Endothelial cell of umbilical vein (primary cell): ENCODE measurements around the gene GSN. TPM values are rescaled to one million over a fixed set of nuclear protein-coding genes. Genes with fewer than 3 reads are reported as not detected.

Source experiments
- BruUV-seq: library from RNA; stranded (reverse); fragments of 400-500 nt; replicated peaks from 2 replicates; lab custom pipeline; 2021; lab: Mats Ljungman, UMichigan
- CTCF ChIA-PET: fragments of 300-600, 350-600 bp; sonication (Branson Sonifier 250); formaldehyde crosslinking; loops from one replicate; lab custom pipeline; 2021; ENCODE audit warnings: antibody characterized with exemption, inconsistent platforms; lab: Charles Lee
- POLR2A ChIA-PET: fragments of 300-600, 350-600 bp; sonication (Branson Sonifier 250); formaldehyde crosslinking; loops from one replicate; lab custom pipeline; 2021; ENCODE audit warnings: antibody characterized with exemption, inconsistent platforms; lab: Charles Lee
- DNase-seq: peaks from one replicate; pipeline ENCODE4 v3.0.0-alpha.2; 2011; ENCODE audit warnings: low read depth, low spot score
- FAIRE-seq: peaks from 2 replicates; lab custom pipeline; 2011; peaks lifted over from hg19 to GRCh38; lab: Jason Lieb, UNC
- H2AFZ ChIP-seq: 2 replicates; pipeline ENCODE4 v1.6.0; 2012; ENCODE audit warnings: low read depth, low read length, control low read depth, inconsistent platforms
- H3K27ac ChIP-seq: 2 replicates; pipeline ENCODE4 v1.5.1; 2011; ENCODE audit warnings: low read depth, mild to moderate bottlenecking, control low read depth, low read length, moderate library complexity; ENCODE audit not compliant: insufficient read depth
- H3K27me3 ChIP-seq, 2 experiments: 2 replicates each; pipeline versions ENCODE4 v1.6.0 to v1.6.1; 2011; ENCODE audit warnings: low read length in 2 of 2, mixed read lengths in 1 of 2; ENCODE audit not compliant: control insufficient read depth in 2 of 2, insufficient read depth in 2 of 2
- H3K36me3 ChIP-seq, 2 experiments: 2 replicates in 1 of 2; 3 replicates in 1 of 2; pipeline ENCODE4 v1.5.1; 2011; ENCODE audit warnings: low read length in 2 of 2, mild to moderate bottlenecking in 1 of 2, moderate library complexity in 1 of 2; ENCODE audit not compliant: control insufficient read depth in 2 of 2, insufficient read depth in 2 of 2; ENCODE audit errors: extremely low read depth in 1 of 2
- H3K4me1 ChIP-seq: 3 replicates; pipeline ENCODE4 v1.5.1; 2011; ENCODE audit warnings: mild to moderate bottlenecking, low read length; ENCODE audit not compliant: control insufficient read depth, insufficient read depth; ENCODE audit errors: extremely low read depth
- H3K4me2 ChIP-seq: 2 replicates; pipeline ENCODE4 v1.6.1; 2011; ENCODE audit warnings: low read length, control low read depth, mixed read lengths; ENCODE audit not compliant: insufficient read depth
- H3K4me3 ChIP-seq, 3 experiments: fragments of 200-600 bp in 1 of 3; sonication (generic), shearing (Covaris generic) in 1 of 3; replicated peaks in 1 of 3; 2 replicates each; pipeline ENCODE4 v1.5.1; 2011 to 2016; ENCODE audit warnings: control low read depth in 3 of 3, low read length in 3 of 3, mild to moderate bottlenecking in 2 of 3, inconsistent platforms in 1 of 3, low read depth in 1 of 3, moderate library complexity in 1 of 3; ENCODE audit not compliant: insufficient read depth in 1 of 3
- H3K79me2 ChIP-seq: 2 replicates; pipeline ENCODE4 v1.6.0; 2012; ENCODE audit warnings: low read length, inconsistent platforms; ENCODE audit not compliant: control insufficient read depth, insufficient read depth
- H3K9ac ChIP-seq: replicated peaks from 2 replicates; pipeline ENCODE3; 2011; ENCODE audit warnings: low read length, control low read depth; ENCODE audit not compliant: insufficient read depth; ENCODE audit errors: extremely low read depth
- H3K9me1 ChIP-seq: replicated peaks from 3 replicates; pipeline ENCODE4 v1.6.0; 2011; ENCODE audit warnings: mild to moderate bottlenecking, low read length; ENCODE audit not compliant: control insufficient read depth, insufficient read depth; ENCODE audit errors: extremely low read depth
- H3K9me3 ChIP-seq: replicated peaks from 2 replicates; pipeline ENCODE4 v1.5.1; 2012; ENCODE audit warnings: low read length, inconsistent platforms; ENCODE audit not compliant: control insufficient read depth, insufficient read depth
- H4K20me1 ChIP-seq: replicated peaks from 2 replicates; pipeline ENCODE3; 2011; ENCODE audit warnings: mild to moderate bottlenecking, low read length; ENCODE audit not compliant: control insufficient read depth, insufficient read depth; ENCODE audit errors: extremely low read depth
- EZH2 ChIP-seq: IDR thresholded peaks from 2 replicates; pipeline ENCODE4 v1.6.1; 2012; ENCODE audit warnings: borderline replicate concordance, low read depth, mild to moderate bottlenecking, moderate library complexity, low read length, inconsistent platforms; ENCODE audit not compliant: severe bottlenecking
- FOS ChIP-seq: IDR thresholded peaks from 2 replicates; pipeline ENCODE4 v1.6.1; 2011; ENCODE audit warnings: mild to moderate bottlenecking, low read length, moderate library complexity, borderline replicate concordance; ENCODE audit not compliant: insufficient read depth
- GATA2 ChIP-seq: IDR thresholded peaks from 2 replicates; pipeline ENCODE4 v1.7.0; 2011; ENCODE audit warnings: low read depth, mild to moderate bottlenecking, moderate library complexity, mixed read lengths, low read length; ENCODE audit not compliant: insufficient read length, insufficient read depth
- JUN ChIP-seq: IDR thresholded peaks from 2 replicates; pipeline ENCODE4 v1.6.1; 2011; ENCODE audit warnings: borderline replicate concordance, low read depth; ENCODE audit not compliant: insufficient read length, insufficient read depth
- MYC ChIP-seq: IDR thresholded peaks from one replicate; pipeline ENCODE4 v1.6.1; 2011; ENCODE audit warnings: mild to moderate bottlenecking, low read depth, low read length
- POLR2A ChIP-seq: IDR thresholded peaks from 2 replicates; pipeline ENCODE4 v1.6.1; 2012; ENCODE audit warnings: low read depth, mild to moderate bottlenecking, control low read depth, low read length
- POLR2AphosphoS5 ChIP-seq: IDR thresholded peaks from 2 replicates; pipeline ENCODE4 v1.6.1; 2012; ENCODE audit warnings: low read depth, mild to moderate bottlenecking, control low read depth, low read length, moderate library complexity; ENCODE audit not compliant: insufficient read depth
- dilution Hi-C: fragments of 300-500 bp; cut with MboI; formaldehyde crosslinking; loops from one replicate; pipeline ENCODE4 v1.15.0; 2019; ENCODE audit warnings: low sequenced_read_pairs; ENCODE audit not compliant: extremely low pct_ligation_motif_present
- intact Hi-C: fragments of 100-400 bp; cut with micrococcal nuclease; formaldehyde crosslinking; loops from one replicate; pipeline ENCODE4 v1.10.0; 2022
- polyA plus RNA-seq, 4 experiments: library from polyadenylated mRNA; depleted of rRNA in 3 of 4; stranded (reverse) in 3 of 4; unstranded in 1 of 4; fragments of >200 nt; gene quantifications; 2 replicates each; pipeline versions ENCODE4 v1.2.1 to v1.2.3, GENCODE V29; 2011 to 2012; ENCODE audit warnings: missing spikeins in 1 of 4
- total RNA-seq: library from RNA; stranded (reverse); gene quantifications from 2 replicates; pipeline ENCODE4 v1.2.3, GENCODE V29; 2021
- TF ChIP-seq, protein P1 (sequence below), 2 donors: IDR thresholded peaks; 1 replicate in 1 of 2; 2 replicates in 1 of 2; pipeline ENCODE4 v1.5.1; 2011; ENCODE audit warnings: low read length in 2 of 2, mild to moderate bottlenecking in 2 of 2, moderate library complexity in 2 of 2, control low read depth in 1 of 2, inconsistent platforms in 1 of 2, low read depth in 1 of 2; ENCODE audit not compliant: insufficient read depth in 1 of 2; ENCODE audit errors: extremely low read depth in 1 of 2

Gene GSN
- total and polyA plus RNA-seq, 2 donors (not counting 3 experiments of a cell fraction or from before 2014, with no cell fraction given) = 130 to 232 TPM

DNA sequence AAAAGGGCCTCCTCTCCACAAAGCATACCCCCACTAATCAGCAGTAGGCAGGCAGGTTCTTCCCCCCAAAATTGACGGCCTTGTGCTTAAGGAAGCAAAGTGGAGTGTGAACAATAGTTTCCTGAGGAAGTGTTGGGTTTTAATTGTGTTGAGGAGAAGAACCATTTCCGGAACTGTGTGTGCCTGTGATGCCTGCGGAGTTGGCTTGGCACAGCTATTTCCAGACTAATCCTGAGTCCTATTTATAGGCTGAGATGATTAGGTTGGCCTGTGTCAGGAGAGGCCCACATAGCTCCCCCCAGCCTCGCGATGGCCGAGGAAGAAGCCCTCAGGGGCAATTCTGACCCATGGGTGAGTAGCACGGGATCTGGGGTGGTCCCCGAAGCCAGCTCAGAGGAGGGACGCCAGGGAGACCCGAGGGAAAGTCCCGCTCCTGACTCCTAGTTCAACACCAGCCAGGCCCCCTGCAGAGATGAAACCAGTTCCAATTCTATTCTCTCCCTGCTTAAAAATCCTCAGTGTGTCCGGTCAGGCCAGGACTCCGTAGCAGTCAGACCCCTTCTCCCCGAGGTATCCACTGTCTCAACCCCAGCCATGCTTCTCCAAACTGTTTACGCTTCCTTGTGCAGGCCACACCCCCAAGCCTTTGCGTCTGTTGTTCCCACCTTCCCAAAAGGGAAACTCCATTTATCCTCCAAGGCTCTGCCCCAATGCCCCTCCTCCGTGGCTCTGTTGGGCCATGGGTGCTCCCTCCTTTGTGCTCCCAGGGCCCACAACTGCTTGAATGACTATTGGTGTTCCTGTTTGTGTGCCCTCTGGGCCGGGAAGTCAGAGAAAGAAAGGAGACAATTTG is 18.1 kb downstream of the GSN start:
- intact Hi-C loops (loop anchor here (10.0 kb wide), 1 partner anchor 1539 kb away; the partner anchor contains the start of gene PDCL), dilution Hi-C loops (no loop called here)
- Histone ChIP-seq H3K27me3 (no peaks in the 10 kb centered on the region), H3K36me3 (no peaks in the 10 kb centered on the region), H2AFZ (no peak overlapping the region), H3K4me1 (peaks cover 75% of the 10 kb centered on the region), H3K4me3 (peak overlapping the region in 1 of 3 experiments; percentile 20), H3K27ac (peak overlapping the region; percentile 93), H3K9me1 (no peaks in the 10 kb centered on the region), H4K20me1 (no peaks in the 10 kb centered on the region), H3K9ac (peak overlapping the region; percentile 78), H3K4me2 (peak overlapping the region; percentile 70), H3K79me2 (no peaks in the 10 kb centered on the region), H3K9me3 (no peaks in the 10 kb centered on the region)
- BruUV-seq = TSS peak; percentile 72
- TF ChIP-seq MYC (peak; percentile 30), EZH2 (no peak), JUN (peak; percentile 76), GATA2 (peak; percentile 76), POLR2A (peak; percentile 75), FOS (peak; percentile 69), POLR2AphosphoS5 (peak; percentile 96)
- TF ChIP-seq, protein P1, sequence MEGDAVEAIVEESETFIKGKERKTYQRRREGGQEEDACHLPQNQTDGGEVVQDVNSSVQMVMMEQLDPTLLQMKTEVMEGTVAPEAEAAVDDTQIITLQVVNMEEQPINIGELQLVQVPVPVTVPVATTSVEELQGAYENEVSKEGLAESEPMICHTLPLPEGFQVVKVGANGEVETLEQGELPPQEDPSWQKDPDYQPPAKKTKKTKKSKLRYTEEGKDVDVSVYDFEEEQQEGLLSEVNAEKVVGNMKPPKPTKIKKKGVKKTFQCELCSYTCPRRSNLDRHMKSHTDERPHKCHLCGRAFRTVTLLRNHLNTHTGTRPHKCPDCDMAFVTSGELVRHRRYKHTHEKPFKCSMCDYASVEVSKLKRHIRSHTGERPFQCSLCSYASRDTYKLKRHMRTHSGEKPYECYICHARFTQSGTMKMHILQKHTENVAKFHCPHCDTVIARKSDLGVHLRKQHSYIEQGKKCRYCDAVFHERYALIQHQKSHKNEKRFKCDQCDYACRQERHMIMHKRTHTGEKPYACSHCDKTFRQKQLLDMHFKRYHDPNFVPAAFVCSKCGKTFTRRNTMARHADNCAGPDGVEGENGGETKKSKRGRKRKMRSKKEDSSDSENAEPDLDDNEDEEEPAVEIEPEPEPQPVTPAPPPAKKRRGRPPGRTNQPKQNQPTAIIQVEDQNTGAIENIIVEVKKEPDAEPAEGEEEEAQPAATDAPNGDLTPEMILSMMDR (IDR thresholded peaks at IDR 0.05; ENCODE audit: extremely low read depth in 1 of 2, insufficient read depth in 1 of 2, low read depth in 1 of 2, low read length in 2 of 2) = no peak
- peak; percentile 100 for FAIRE-seq
- POLR2A ChIA-PET = interaction anchor here (0.6 to 2.4 kb wide), 6 partner anchors 8 to 115 kb away, joined by 3 to 9 read pairs (median 6); partner anchors contain the start of gene GSN
- peak; percentile 96 for DNase-seq
- CTCF ChIA-PET = interaction anchor here (0.9 to 3.2 kb wide), 18 partner anchors 8 to 115 kb away, joined by 3 to 44 read pairs (median 6); partner anchors contain the start of genes GSN and RAB14
